Activated naive CD4-positive, alpha-beta T cell (primary cell): Measurements from ENCODE around the gene CSTF3.

Experiments used
- DNase-seq, 4 experiments: peaks; one replicate each; lab custom pipeline; 2025; lab: John Stamatoyannopoulos, UW

The CSTF3 gene

DNA sequence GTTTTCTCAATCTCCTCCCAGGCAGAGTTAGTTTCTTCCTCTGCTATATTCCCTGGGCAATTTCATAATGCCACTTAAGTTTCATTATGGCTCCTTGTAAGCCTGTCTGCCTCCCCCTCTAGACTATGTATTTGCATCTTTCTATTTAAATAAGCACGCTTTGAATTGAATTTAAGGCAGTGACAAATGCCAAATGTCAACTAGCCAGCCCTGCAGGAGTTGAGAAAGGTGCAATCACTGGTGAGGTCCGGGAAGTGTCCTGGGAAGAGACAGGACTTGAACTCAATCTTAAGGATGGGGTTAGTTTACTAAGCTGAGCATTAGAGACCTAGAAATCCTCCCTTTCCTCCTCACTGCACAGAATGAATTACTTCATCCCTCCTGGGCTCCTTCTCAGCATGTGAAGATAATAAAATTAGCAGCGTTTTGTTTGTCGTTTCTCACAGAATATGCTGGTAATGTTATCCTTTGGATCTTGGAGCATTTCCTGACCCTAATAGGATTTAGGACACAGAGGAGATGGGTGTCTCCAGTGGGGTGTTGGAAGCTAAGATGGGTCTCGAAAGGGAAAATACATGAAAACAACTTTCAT lies 120.3 kb downstream of the CSTF3 start:
- no peak for DNase-seq

DNA sequence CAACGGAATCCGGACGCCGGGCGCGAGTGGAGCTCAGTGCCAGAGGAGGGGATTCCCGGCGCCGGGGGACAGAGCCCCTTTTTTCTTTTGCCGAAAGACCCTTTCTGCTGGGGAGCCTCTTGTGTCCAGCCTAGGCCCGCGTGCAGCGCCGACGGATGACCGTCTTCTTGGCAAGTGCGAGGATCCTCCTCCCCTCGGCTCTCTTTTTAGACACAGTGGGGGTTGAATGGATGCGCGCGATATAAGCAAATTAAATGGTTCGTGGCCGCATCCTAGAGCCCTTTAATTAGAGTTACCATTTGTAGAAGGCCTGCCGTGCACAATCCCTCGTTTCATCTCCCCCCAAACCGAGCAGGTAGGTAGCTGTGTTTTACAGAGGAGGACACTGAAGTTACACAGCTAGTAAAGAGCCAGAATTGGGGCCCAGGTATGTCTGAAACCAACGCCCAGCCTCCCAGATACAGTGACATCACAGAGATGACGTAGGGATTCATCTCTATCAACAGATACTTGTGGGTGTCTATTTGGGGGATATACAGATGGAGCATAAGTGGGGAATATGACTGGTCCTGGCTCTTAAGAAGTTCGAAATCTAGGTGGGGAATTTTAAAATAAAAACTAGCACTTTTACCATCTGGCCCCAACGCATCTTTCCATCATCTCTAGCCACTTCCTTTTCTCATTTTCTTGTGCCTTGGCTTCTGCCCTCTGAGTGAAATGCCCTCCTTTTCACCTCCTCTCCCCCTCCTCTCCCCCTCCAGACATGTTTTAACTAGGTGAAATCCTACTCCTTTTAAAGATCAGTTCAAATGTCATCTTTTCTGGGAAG lies 121.0 kb downstream of the CSTF3 start:
- DNase-seq: no peak

DNA sequence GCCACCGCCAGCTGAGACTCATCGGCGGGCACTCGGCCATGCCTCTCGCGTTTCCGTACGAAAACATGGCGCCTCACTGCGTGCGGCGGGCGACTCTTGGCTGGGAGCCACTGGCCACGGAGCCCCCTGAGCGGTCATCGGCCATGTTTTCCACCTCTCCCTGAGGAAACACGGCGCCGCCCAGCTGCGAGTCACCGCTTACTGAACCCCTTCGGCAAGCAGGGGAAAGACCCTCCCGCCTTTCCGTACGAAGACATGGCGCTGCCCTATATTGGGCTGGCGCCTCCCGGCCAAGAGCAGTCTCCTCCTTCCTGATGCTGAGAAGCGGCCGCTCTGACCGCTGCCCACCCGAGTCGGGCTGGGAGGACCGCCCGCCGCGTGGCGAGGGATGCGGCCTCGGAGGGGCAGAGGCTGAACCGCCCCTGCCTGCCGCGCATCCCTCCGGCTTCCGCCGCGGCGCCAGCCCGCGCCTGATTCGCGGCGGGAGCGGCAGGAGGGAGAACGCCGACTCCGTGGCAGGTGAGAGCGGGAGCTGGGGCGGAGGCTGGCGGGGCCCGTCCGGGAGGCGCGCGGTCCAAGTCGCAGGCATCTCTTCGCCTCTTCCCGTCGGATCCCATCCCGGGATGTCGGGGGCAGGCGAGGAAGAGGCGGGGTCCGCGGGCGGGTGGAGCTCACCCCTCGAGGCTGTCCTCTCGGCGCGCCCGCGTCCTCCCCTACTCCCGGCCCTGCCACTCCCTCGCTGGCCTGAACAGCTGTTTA lies 121.8 kb downstream of the CSTF3 start, which contains the start of gene TCP11L1:
TSS of gene TCP11L1 (plus strand) at position 299 of the 759 bp plus-strand sequence. CDS start 4,202 bp downstream, outside the sequence.
- DNase-seq: peak; percentile 52 to 71 (median 58)

- no peak for DNase-seq
These were observed 126.3 kb downstream of the CSTF3 start for GRCh38 chr11:33035011-33035410.
